Ishikawa (cell line): ENCODE results near the gene EXOC4.

Experiments used
- CEBPB ChIP-seq: IDR thresholded peaks from 2 replicates; pipeline ENCODE4 v1.6.1; 2012
- EGR1 ChIP-seq: IDR thresholded peaks from 2 replicates; pipeline ENCODE4 v1.6.1; 2012
- EP300 ChIP-seq: IDR thresholded peaks from 2 replicates; pipeline ENCODE4 v1.6.1; 2012; ENCODE audit warnings: borderline replicate concordance
- RAD21 ChIP-seq: IDR thresholded peaks from 2 replicates; pipeline ENCODE4 v1.6.1; 2012; ENCODE audit warnings: low read depth
- TAF1 ChIP-seq: IDR thresholded peaks from 2 replicates; pipeline ENCODE4 v1.6.1; 2012; ENCODE audit warnings: low read depth, mild to moderate bottlenecking
- TEAD4 ChIP-seq: IDR thresholded peaks from 2 replicates; pipeline ENCODE4 v1.6.1; 2012
- YY1 ChIP-seq: IDR thresholded peaks from 2 replicates; pipeline ENCODE4 v1.6.1; 2012; ENCODE audit warnings: low read depth
- ZBTB7A ChIP-seq: IDR thresholded peaks from 2 replicates; pipeline ENCODE4 v1.6.1; 2012; ENCODE audit warnings: low read depth
- TF ChIP-seq, protein P1 (sequence below): IDR thresholded peaks from 2 replicates; pipeline ENCODE4 v1.6.1; 2012; ENCODE audit warnings: low read depth, mild to moderate bottlenecking
- TF ChIP-seq, protein P2 (sequence below): IDR thresholded peaks from 2 replicates; pipeline ENCODE4 v1.6.1; 2012

- TF ChIP-seq ZBTB7A (no peak), RAD21 (no peak), CEBPB (no peak), TEAD4 (no peak), EGR1 (no peak), YY1 (no peak), EP300 (no peak), TAF1 (no peak)
- TF ChIP-seq, protein P1, sequence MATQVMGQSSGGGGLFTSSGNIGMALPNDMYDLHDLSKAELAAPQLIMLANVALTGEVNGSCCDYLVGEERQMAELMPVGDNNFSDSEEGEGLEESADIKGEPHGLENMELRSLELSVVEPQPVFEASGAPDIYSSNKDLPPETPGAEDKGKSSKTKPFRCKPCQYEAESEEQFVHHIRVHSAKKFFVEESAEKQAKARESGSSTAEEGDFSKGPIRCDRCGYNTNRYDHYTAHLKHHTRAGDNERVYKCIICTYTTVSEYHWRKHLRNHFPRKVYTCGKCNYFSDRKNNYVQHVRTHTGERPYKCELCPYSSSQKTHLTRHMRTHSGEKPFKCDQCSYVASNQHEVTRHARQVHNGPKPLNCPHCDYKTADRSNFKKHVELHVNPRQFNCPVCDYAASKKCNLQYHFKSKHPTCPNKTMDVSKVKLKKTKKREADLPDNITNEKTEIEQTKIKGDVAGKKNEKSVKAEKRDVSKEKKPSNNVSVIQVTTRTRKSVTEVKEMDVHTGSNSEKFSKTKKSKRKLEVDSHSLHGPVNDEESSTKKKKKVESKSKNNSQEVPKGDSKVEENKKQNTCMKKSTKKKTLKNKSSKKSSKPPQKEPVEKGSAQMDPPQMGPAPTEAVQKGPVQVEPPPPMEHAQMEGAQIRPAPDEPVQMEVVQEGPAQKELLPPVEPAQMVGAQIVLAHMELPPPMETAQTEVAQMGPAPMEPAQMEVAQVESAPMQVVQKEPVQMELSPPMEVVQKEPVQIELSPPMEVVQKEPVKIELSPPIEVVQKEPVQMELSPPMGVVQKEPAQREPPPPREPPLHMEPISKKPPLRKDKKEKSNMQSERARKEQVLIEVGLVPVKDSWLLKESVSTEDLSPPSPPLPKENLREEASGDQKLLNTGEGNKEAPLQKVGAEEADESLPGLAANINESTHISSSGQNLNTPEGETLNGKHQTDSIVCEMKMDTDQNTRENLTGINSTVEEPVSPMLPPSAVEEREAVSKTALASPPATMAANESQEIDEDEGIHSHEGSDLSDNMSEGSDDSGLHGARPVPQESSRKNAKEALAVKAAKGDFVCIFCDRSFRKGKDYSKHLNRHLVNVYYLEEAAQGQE: no peak
- TF ChIP-seq, protein P2, sequence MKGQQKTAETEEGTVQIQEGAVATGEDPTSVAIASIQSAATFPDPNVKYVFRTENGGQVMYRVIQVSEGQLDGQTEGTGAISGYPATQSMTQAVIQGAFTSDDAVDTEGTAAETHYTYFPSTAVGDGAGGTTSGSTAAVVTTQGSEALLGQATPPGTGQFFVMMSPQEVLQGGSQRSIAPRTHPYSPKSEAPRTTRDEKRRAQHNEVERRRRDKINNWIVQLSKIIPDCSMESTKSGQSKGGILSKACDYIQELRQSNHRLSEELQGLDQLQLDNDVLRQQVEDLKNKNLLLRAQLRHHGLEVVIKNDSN: no peak
Measured at GRCh38 chr7:133542209-133542780, 289.4 kb downstream of the EXOC4 start.
